A673 (cell line): ENCODE data around the gene APOBEC2.

ENCODE experiments used
- CTCF ChIP-seq: fragments of 300-800, 200-600 bp; sonication (generic); conservative IDR thresholded peaks from 2 replicates; pipeline ENCODE4 v1.5.1; 2017; ENCODE audit warnings: low read depth, mild to moderate bottlenecking, antibody characterized with exemption, low read length, moderate library complexity, mixed read lengths
- EZH2 ChIP-seq: fragments of 200-600 bp; sonication (generic); IDR thresholded peaks from 2 replicates; pipeline ENCODE4 v1.6.1; 2017; ENCODE audit warnings: borderline replicate concordance, low read depth, mild to moderate bottlenecking, mixed read lengths, antibody characterized with exemption, low read length; ENCODE audit not compliant: poor library complexity, severe bottlenecking

- TF ChIP-seq CTCF (no peak), EZH2 (no peak)
Observed at GRCh38 chr6:41093729-41094128, 40.7 kb downstream of the APOBEC2 start.
